Dedifferentiated amniotic fluid mesenchymal stem cell (primary cell): Measurements from ENCODE around the gene SUMF1.

ENCODE experiments used
- DNase-seq: peaks from one replicate; pipeline ENCODE4 v3.0.0-alpha.2; 2016; ENCODE audit errors: extremely low spot score

The SUMF1 gene

DNA sequence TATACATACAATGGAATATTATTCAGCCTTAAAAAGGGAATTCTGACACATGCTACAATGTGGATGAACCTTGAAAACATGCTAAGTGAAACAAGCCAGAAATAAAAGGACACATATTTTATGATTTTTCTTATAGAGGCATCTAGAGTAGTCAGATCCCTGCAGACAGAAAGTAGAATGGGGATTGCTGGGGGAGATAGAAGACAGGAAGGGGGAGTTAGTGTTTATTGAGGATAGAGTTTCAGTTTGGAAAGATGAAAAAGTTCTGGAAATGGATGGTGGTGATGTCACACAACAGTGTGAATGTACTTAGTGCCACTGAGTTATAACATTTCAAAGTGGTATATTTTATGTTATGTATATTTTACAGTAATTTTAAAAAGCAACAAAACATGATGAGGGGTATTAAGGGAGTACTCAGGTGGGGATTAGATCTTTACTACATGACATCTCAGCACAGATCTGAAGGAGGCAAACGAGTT, 30.8 kb upstream of the SUMF1 start:
- DNase-seq: no peak

DNA sequence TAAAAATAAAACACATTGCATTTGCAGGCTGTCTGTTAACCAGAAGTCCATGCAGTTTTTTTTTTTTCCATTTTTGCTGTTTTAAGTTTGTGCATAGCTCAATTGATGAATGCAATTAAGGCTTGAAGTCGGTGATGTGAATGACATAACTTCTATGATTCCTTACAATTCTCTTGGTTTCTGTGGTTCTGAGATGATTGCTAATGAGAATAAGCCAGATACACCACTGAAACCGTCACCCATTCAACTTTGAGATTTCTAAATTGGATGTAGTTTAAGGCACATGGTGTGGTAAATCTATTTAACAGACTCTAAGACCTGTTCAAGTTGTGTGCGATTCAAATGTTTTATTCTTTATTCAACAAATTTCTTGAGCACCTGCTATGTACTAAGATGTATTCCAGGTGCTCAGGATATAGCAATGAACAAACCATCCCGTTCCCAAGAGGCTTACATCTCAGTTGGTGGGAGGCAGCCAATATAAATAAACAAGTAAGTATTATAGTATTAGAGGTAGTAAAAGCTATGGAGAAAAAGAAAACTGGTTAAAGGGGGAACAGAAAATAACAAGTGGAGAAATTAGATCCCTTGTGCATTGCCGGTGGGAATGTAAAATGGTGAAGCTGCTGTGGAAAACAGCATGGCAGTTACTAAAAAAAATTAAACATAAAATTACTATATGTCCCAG, 30.1 kb upstream of the SUMF1 start:
- no peak for DNase-seq

DNA sequence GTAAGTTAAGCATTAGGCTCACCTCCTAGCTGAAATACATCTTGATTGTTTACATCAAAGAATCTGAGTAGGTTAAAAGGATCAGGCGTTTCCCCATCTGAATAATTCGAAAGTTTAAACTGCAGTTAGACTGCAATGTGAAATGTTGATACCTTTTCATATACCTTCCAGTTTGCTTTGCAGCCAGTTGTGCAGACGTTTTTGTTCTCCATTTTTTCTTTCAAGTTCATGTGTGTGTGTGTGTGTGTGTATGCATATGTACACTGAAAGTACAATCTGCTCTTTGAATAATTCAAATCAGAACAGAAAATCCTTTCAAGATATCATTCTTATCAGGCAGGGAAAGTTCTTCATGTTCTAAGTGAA, 29.0 kb upstream of the SUMF1 start:
- no peak for DNase-seq

DNA sequence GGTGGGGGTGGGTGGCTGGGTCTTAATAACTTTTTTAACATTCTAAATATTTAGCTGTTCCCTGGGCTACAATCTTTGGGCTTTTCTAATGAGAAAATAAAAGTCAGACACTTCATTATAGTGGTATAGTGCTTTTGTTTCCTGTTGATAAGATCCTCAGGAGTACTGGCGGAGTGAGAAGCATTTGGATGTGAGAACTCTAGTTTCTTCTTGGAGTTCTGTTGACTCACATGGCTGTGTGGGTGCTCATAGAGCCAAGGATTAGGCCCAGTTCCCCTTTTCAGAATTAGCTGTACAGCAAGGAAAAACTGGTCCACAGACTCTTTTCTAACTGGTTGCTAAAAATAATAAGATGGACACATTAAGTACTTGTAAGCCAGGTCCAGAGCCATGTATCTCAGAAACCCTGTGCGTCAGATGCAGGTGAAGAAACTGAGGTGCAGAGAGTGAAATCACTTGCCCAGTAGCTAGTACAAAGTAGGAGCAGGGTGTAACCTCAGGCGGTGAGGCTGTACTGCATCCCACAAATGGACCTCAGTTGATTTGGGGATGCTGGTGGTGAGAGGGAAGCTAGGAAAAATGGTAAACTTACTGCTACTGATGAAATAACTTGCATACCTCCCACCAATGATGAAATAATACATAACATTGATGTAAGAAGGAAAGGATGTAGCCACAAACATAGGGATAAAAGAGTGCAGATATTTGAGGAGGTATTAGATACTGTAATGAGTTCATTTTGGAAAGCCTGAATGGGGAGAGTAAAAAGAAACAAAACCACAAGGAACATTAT, 28.4 kb upstream of the SUMF1 start:
- DNase-seq: no peak

DNA sequence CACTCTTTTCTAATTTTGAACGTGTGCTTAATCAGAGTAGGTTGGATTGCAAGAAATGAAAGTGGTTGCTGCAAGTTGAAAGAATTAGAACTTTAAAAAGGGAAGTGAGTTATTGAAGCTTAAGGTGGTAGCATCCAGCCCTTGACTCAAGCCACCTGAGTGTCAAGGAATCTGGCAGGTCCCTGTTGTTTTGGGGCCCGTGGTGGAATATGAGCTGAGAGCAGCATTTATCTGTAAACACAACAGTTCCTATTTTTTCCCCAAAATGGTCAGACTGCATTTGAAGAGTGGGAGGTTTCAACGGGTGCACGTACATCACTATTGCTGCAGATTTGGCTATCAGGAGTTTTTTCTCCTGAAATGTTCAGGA, 27.8 kb upstream of the SUMF1 start:
- DNase-seq: no peak

DNA sequence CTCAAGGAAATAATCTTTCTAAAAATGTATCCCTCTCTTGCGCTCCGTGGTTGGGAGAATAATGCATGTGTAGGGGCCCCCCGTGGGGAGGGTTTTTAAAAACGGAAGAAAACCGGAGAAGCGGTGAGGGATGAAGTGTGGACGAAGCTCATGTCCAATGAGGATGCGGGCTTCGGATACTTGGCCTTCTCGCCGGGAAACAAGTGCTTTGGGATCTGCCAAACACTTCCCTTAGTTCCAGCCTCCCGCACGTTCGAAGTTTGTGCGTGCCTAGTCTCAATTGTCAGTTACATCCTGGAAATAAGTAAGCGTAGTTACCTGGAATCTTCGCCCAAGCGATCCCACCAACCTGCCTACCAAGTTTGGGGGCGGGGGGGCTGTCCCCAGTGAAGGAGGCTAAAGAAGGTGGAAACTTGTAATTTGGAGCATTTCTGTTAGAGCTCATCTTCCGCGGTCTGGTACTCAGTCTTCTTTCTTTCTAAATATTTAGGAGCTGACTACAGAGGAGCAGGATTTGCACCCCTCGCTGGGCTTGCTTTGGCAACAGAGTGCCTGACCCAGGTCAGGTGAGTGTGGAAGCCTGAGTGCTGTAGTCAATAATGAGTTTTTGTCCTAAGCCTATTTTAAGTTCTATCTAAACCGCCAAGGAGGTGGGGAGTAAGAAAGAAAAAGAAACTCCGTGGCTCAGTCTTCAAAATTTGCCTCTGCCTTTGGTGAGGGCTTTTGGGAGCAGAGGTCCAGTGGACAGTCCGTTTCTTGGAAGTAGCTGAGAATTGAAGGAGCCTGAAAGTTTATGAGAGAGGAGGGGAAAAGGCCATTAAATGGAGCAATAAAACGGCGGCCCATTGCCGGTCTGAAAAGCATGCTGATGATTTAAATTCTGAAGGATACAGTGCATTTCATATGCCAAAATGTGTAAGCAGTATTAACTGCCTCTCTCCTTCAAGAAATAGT, 27.1 kb upstream of the SUMF1 start:
- peak; percentile 32 for DNase-seq

- DNase-seq: peak; percentile 98
Observed at GRCh38 chr3:4493014-4493940, 26.2 kb upstream of the SUMF1 start, which contains the start of gene ITPR1. ITPR1 (plus strand) TSS chr3:4493348; CDS start chr3:4516492, 23,144 bp downstream.

DNA sequence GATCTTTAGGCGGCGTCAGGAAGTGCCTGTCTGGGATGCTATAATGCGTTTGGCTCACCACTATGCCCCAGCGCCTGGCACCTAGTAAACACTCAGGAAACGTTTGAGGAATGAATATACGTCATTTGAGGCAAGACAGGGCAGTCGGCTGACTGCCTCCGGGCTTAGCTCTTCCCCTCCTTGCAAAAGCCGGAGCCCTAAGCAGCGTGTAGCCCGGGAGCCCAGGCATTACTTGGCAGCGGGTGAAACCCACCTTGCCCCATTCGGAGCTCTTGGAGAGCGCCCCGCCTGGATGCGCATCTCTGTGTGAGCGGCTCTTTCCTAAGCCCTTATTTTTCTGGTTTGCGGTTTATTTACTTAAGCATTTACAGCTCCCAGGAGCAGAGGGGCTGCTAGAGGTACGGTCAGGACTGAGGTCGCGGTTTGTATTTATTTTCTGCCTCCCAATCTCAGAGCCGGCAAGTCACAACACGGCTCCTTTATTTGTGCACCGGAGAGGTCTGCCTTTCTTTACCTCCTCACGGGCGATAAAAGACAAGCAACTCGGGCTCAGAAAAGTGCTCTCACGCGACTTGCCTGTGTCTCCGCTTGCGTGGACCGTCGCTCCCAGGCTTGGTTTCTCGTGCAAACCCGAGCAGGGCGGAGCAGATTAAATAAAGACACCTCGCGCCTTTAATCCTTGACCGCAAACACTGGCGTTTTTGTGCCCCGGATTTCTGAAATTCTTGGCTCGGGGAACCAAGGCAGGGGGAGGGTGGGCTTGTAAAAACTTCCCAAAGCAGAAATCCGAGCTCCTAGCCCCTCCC, 25.3 kb upstream of the SUMF1 start:
- DNase-seq: peak; percentile 66

- DNase-seq: no peak
Observed at GRCh38 chr3:4491855-4492207, 24.8 kb upstream of the SUMF1 start.

GRCh38 chr3:4478261-4478660, 11.2 kb upstream of the SUMF1 start:
- DNase-seq: no peak

- no peak for DNase-seq
Observed at GRCh38 chr3:4476496-4476895, 9.4 kb upstream of the SUMF1 start.

DNA sequence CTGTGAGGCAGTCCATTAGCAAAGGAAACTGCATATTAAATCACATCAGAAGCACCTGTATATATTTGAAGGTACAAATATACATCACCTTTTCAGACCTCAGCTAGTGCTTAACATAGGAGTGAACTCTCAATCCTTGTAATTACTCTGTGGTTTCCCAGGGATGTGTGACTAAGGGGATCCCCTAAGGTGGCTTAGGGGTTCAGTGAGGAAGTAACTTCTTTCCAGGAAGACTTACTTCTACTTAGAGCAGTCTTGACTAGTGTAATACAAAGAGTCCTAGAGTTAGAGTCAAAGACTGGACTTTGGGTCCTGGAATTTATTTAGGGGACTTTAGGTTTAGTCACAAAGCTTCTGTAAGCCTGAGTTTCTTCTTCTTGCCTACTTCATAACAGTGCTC, 8.7 kb upstream of the SUMF1 start:
- no peak for DNase-seq

DNA sequence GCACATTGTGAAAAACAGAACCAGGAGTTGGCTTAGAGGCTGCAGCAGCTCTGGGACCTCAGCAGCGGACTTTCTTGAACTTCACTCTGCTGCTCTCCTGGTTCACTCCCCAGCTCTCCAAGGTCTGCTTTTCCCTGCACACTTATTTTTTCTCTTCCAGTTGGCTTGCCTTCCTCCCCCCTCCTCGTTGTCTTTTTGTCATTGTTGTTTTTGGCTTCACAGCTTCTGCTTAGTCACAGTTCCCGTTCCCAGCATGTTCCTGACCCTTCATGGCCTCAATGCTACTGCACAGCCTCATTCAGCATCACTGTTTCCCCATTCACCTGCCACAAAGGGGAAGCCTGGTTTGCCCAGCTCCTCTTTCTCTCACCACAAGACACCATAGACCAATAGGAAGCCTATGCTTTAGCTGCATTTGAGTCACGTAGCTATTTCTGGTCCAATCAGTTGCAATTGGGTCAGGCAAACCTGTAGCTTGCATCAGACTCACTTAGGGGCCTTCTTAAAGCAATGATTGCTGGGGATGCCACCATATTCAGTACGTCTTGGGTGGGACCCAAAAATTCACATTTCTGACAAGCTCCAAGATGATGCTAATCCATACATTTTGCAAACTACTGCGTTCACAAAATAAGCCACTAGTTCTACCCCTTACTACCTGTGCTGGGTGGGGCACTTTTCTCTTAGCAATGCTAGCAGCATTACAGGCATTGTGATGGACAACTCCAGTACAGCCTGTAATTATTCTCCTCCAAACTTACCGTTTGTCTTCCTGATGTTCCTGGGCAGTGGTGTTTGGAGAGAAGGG, 7.8 kb upstream of the SUMF1 start:
- no peak for DNase-seq

GRCh38 chr3:4472766-4473165, 5.7 kb upstream of the SUMF1 start:
- DNase-seq: no peak

DNA sequence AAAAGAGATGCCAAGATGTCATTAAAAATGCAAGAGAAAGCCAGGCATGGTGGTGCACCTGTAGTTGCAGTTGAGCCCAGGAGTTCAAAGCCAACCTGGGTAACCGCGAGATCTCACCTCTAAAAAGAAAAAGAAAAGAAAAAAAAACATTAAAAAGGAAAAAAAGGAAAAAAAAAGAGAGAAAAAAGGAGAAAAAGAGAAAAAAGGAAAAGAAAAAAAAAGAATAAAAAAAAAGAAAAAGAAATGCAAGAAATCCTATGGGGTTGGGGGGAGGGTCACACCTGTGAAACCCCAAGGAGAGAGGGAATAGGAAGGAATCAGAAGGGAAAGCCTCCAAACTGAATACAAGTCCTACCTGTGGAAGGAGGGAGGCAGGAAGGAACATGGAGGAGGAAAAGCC, 5.2 kb upstream of the SUMF1 start:
- DNase-seq: no peak

DNA sequence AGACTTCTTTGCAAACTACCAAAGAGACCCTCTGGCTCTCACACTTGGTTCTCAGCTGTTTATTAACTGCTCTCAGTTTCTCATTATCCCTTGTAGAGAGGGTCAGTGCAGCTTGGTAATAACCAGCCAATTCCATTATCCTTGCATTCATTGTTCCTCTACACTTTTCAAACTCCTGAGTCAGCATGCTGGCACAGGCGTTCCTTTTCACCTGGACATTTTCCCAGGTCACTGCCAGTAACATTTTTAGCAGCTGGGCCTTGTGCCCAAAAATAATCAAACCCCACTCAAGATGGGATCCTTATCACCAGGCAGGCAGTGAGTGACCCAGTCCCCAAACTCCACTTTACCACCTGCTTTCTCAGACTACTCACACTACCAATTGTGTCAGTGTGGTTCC, 4.8 kb upstream of the SUMF1 start:
- DNase-seq: no peak

- DNase-seq: no peak
Observed at GRCh38 chr3:4467522-4467867, 426 bp upstream of the SUMF1 start.

DNA sequence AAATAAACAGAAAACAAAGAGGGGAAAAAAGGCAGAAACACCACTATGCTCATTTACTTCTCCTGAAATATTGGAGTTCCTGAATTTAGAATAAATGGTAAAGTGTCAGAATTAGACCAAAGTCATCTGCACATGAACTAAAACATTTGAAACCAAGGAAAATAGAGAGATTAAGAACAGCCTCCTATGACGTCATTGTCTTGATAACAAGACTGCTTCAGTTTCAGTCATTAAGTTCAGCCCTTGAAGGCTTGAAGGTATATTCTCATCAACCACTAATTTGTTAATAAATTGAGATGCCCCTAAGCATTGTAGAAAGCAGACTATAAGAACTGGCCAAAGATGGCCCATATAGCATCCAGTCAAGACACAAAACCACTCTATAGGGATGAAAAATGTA, 2.5 kb downstream of the SUMF1 start:
- no peak for DNase-seq

GRCh38 chr3:4462369-4463040, 4.6 kb downstream of the SUMF1 start:
- DNase-seq: no peak
